ENCODE measurements around the gene TMTC1. TPM values are rescaled to one million over a fixed set of nuclear protein-coding genes. Genes with fewer than 3 reads are reported as not detected.

Gene TMTC1
- total and polyA plus RNA-seq, 12 donors, result 5.1 to 82.2 (median 41.8) TPM

DNA sequence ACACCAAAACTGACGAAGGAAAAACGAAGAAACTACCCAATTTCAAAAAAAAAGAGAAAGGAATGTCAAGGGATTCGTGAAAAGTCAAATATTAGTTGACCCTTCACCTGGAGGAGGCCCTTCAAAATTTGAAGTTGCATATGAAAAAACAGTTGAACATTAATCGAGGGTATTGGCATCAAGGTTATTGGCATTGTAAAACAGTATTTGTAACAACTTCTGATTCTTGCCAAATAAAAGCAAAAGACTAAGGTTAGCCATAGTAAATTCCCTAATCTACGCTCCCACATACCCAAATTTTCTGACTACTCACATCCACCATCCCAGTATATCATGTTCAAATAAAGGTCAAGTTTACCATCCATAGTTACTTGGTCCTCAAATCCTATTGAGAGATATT, 118.6 kb downstream of the TMTC1 start:
- intact Hi-C loops (cut with DNase I), result no loop called here
- WGBS, 4 donors, result 66 to 91% (median 79%) methylated on average over 5 of the region's 5 CpGs
- H3K4me1 ChIP-seq (replicated peaks in 1 of 2), result no peaks in the 10 kb centered on the region

GRCh38 chr12:29662734-29663323, 120.9 kb downstream of the TMTC1 start:
- no peak for DNase-seq

More for the DNA sequence above, 118.6 kb downstream of the TMTC1 start:
- DNase-seq, result no peak
- TF ChIP-seq, protein P1, sequence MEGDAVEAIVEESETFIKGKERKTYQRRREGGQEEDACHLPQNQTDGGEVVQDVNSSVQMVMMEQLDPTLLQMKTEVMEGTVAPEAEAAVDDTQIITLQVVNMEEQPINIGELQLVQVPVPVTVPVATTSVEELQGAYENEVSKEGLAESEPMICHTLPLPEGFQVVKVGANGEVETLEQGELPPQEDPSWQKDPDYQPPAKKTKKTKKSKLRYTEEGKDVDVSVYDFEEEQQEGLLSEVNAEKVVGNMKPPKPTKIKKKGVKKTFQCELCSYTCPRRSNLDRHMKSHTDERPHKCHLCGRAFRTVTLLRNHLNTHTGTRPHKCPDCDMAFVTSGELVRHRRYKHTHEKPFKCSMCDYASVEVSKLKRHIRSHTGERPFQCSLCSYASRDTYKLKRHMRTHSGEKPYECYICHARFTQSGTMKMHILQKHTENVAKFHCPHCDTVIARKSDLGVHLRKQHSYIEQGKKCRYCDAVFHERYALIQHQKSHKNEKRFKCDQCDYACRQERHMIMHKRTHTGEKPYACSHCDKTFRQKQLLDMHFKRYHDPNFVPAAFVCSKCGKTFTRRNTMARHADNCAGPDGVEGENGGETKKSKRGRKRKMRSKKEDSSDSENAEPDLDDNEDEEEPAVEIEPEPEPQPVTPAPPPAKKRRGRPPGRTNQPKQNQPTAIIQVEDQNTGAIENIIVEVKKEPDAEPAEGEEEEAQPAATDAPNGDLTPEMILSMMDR (IDR thresholded peaks at IDR 0.05), result no peak
- TF ChIP-seq POLR2A (IDR thresholded peaks at IDR 0.05), result no peak
- Histone ChIP-seq H3K27me3 (no peaks in the 10 kb centered on the region), H3K4me3 (no peak overlapping the region), H3K27ac (no peak overlapping the region), H3K36me3 (replicated peaks in 1 of 2) (no peaks in the 10 kb centered on the region), H3K9me3 (replicated peaks in 1 of 3) (no peaks in the 10 kb centered on the region)

DNA sequence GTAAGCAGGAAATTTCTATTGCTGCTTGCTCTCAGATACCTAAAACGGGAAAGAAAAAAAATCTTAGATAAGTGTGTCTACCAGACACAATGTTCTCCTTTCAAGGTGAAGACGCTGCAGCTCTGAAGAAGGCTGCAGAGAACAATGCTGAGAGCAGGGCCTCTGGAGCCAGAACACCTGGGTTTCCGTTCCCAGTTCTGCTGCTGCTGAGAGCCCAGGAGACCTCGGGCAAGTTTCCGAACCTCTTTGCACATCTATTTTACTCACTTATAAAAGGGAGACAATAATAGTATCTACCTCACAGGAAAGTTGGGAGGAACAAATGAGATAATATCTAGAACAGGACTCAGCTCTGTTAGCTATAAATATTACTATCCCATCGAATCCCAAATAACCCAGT, 122.9 kb downstream of the TMTC1 start:
- intact Hi-C loops (cut with DNase I), result no loop called here
- TF ChIP-seq POLR2A (IDR thresholded peaks at IDR 0.05), result no peak
- TF ChIP-seq, protein P1 (IDR thresholded peaks at IDR 0.05), result no peak
- Histone ChIP-seq H3K36me3 (replicated peaks in 1 of 2) (no peaks in the 10 kb centered on the region), H3K4me1 (replicated peaks in 1 of 2) (peaks cover 0 to 10% of the 10 kb centered on the region in 2 donors), H3K27me3 (no peaks in the 10 kb centered on the region), H3K4me3 (no peak overlapping the region), H3K27ac (no peak overlapping the region), H3K9me3 (replicated peaks in 1 of 3) (no peaks in the 10 kb centered on the region)
- no peak for DNase-seq
- 75 to 90% (median 88%) methylated on average over 6 of the region's 6 CpGs for WGBS, 4 donors

More at GRCh38 chr12:29662734-29663323, 120.9 kb downstream of the TMTC1 start:
- no peaks in the 10 kb centered on the region for H3K27me3 ChIP-seq
- WGBS, 4 donors, result 70 to 82% (median 79%) methylated on average over 9 of the region's 9 CpGs
- TF ChIP-seq, protein P1 (IDR thresholded peaks at IDR 0.05), result no peak
- no peak for TF ChIP-seq POLR2A (IDR thresholded peaks at IDR 0.05)
- no peak overlapping the region for H3K27ac ChIP-seq
- no peaks in the 10 kb centered on the region for H3K4me1 ChIP-seq (replicated peaks in 1 of 2)
- intact Hi-C loops (cut with DNase I), result no loop called here
- no peak overlapping the region for H3K4me3 ChIP-seq
- H3K9me3 ChIP-seq (replicated peaks in 1 of 3), result no peaks in the 10 kb centered on the region
- H3K36me3 ChIP-seq (replicated peaks in 1 of 2), result no peaks in the 10 kb centered on the region

DNA sequence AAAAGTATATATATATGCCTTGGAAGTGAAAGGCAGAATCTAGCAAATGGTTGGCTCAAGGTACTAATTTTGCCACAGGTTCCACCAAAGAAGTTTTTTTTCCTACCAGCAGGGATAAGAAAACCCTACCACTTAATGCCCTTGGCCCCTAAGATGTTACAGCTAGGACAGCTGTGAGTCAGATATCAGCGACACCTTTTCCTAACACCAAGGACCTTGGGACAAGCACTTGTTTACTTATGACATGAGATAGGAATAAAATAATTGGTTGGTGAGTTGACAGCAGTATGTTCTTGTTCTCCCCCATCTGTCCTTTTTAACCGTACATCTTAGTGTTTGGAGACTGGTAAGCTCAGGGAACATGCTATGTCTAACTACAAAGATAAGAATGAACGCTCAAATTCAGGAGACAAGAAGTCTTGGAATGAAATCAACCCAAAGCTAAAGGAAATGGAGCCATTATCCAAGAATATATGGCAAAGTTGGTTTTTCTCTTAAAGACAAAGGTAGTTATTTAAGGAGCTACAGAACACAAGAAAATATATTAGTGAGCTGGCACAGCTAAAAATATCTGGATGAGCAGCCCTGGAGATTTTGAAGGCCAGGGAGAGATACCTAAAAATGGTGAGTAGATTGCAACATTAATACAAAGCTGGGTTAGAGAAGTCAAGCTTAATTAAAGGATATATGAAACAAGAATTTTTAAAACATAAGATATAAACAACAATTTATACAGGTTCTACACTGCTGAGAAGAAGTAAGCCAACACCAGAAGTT, 126.8 kb downstream of the TMTC1 start:
- DNase-seq, result no peak
- H3K27me3 ChIP-seq, result no peaks in the 10 kb centered on the region
- H3K36me3 ChIP-seq (replicated peaks in 1 of 2), result no peaks in the 10 kb centered on the region
- H3K9me3 ChIP-seq (replicated peaks in 1 of 3), result no peaks in the 10 kb centered on the region
- TF ChIP-seq POLR2A (IDR thresholded peaks at IDR 0.05), result no peak
- TF ChIP-seq, protein P1 (IDR thresholded peaks at IDR 0.05), result no peak
- WGBS, 4 donors, result 44 to 54% (median 51%) methylated on average over 3 of the region's 3 CpGs
- H3K4me1 ChIP-seq (replicated peaks in 1 of 2), result peaks cover 0 to 10% of the 10 kb centered on the region in 2 donors
- intact Hi-C loops (cut with DNase I), result no loop called here
- no peak overlapping the region for H3K27ac ChIP-seq
- H3K4me3 ChIP-seq, result no peak overlapping the region
